ENCODE measurements around the gene SUSD2.

GRCh38 chr22:24188705-24189248, 7.5 kb downstream of the SUSD2 start:
- no peak for TF ChIP-seq CTCF (conservative IDR thresholded peaks at IDR 0.05 in 1 of 2, IDR thresholded peaks at IDR 0.05 in 1 of 2; ENCODE audit: low read depth in 1 of 2, low read length in 2 of 2)
- no peak for TF ChIP-seq EZH2 (IDR thresholded peaks at IDR 0.05; ENCODE audit: low read length, missing control alignments)
